IPS-18c (cell line): ENCODE data around the gene IL2RG.
A peak's percentile ranks its signal among the peaks of the same experiment; 100 is the strongest.

Experiments used
- H3K4me3 ChIP-seq: 2 replicates; pipeline ENCODE4 v1.7.0; 2013; ENCODE audit warnings: low read depth, mild to moderate bottlenecking, low read length, moderate library complexity; ENCODE audit not compliant: insufficient read depth
- H3K9me3 ChIP-seq: one replicate; pipeline ENCODE4 v1.6.1; 2013; ENCODE audit warnings: mild to moderate bottlenecking, low read length, moderate library complexity; ENCODE audit not compliant: control insufficient read depth, insufficient read depth

Gene IL2RG

DNA sequence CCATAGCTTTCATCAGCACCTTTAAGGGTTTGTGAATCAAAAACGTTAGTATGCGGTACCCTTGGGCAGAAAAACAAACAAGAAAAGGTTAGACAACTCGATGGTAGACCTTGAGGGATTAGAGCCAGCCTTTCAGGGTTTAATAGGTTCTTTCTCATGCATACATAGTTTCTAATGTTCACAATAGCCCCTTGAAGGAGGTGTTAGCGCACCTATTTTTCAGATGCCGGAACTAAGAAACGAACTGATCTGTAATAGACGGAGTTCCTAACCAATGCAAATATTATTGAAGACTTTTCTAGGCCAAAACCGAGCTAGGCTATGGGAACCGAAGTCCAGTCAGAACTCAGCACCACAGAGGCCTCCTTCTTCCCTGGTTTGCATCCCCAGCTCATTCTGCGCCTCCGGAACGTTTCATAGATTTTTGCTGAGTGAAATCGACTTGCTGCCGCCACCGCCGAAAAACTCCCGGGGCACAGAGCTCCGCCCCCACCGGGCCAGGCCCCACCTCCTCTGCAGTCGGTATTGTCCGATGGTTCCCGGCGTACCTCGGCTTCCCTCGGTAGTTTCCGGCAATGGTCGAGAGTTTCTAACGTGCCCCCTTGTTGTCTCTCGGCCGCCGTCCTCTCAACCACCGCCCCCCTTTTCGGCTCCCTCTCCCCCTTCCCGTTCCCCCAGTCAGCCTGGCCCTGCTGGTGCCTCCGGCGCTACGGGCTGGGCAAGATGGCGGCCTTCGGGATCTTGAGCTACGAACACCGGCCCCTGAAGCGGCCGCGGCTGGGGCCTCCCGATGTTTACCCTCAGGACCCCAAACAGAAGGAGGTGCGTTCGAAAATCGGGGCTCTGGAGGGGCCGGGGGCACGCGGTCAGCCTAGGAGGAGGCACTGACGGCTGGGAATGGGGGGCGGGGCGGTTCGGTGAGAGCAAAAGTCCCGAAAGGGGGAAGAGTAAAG is 6.9 kb upstream of the IL2RG start, which contains the start of gene MED12:
Gene MED12, plus strand, starts transcription at position 565 of the 953 bp plus-strand sequence. Its CDS starts 159 bp downstream, at position 724.
- Histone ChIP-seq H3K4me3 (peak within 1 kb of the TSS; percentile 39), H3K9me3 (peaks cover 9% of the 10 kb centered on the region)

DNA sequence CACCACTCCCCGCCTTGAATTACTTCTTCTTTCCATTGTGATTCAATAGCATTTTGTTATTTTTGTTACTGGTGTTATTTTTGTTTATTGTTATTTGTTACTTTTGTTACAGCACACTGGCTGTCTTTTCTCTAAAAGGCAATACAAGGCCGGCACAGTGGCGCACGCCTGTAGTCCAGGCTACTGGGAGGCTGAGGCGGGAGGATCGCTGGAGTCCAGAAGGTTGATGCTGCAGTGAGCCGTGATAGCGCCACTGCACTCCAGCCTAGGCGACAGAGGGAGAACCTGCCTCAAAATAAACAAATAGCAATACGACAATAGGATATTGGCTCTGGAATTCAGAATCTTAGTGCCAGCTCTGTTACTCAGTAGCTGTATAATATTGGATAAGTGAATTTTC is 6.0 kb upstream of the IL2RG start:
- Histone ChIP-seq H3K4me3 (no peak overlapping the region), H3K9me3 (peaks cover 9% of the 10 kb centered on the region)

DNA sequence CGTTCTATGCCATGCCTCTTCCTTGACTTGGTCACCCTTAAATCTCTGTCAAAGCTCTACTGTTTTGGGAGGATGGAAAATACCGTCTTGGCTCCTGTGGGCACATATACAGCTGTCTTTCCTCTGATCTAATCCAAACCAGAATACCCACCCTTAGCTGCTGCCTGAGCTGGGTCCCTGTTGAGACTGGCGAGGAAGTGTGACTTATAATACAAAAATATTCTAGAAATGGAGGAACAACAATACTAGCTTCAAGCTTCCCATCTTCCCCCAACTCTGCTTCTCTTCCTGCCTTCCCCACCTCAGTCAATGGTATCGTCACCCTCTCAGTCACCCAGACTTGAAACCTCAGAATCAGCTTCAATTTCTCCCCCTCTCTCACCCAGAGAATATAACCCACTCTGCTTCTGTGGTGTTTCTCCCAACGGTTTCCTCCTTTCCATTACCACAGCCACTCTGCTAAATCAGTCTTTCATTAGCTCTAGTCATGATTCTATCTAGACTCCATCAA is 599 bp upstream of the IL2RG start:
- no peak overlapping the region for H3K4me3 ChIP-seq
- H3K9me3 ChIP-seq, result peaks cover 2% of the 10 kb centered on the region

DNA sequence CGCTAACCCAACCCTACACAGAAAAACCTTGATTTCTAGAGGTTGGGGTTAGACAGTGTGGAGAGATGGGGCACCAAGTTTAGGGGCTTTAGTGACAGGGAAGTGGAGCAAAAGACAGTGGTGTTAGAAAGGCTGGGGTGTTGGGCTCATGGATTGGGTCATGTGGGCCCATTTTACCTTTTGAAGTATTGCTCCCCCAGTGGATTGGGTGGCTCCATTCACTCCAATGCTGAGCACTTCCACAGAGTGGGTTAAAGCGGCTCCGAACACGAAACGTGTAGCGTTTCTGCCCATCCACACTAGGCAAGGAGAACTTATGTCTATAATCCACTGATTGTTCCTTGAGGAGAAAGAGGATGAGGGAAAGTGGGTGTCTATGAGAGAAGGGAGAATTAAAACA is 2.3 kb downstream of the IL2RG start:
- Histone ChIP-seq H3K4me3 (no peak overlapping the region), H3K9me3 (peaks cover 5% of the 10 kb centered on the region)

DNA sequence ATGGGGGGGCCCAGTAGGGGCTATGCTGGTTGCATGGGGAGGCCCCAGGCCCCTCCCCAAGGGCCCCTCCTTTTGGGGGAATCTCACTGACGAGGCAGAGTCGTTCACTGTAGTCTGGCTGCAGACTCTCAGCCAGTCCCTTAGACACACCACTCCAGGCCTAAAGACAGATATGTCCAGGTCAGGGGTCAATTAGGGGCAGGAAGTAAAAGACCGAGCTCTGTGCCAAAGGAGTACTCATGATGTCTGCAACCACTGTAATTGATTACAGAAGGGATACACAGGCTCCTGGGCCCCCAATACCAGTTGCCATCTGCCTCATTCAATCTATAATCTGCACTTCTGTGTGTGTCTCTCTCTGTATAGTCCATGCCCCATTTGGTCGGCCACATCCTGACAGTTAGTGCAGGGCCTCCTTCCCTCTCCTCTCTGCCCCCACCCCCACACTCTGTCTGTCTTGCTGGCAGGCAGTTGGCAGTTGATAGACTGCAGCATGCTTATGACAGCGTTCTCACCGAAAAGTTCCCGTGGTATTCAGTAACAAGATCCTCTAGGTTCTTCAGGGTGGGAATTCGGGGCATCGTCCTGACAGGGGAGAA is 3.5 kb downstream of the IL2RG start:
- no peak overlapping the region for H3K4me3 ChIP-seq

DNA sequence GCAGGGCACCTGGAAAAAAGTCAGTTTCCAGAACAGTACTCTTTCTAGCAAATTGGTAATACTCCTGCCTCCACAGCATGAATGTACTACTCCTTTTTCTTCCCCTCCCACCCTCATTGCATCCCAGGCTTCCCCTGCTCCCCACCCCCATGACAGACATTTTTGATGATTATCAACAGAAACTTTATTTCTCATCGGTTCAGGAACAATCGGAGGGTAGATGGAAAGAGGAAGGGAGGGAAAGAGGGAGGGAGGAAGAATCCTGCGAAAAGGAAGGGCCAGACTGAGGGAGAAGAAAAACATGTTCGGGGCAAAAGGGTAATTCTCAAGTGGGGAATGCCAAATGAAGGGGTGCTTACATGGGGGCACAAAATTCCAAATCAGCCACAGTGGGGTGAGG is 4.1 kb downstream of the IL2RG start:
- Histone ChIP-seq H3K9me3 (peaks cover 2% of the 10 kb centered on the region), H3K4me3 (no peak overlapping the region)

More for the DNA sequence above, 3.5 kb downstream of the IL2RG start:
- H3K9me3 ChIP-seq, result peaks cover 2% of the 10 kb centered on the region

DNA sequence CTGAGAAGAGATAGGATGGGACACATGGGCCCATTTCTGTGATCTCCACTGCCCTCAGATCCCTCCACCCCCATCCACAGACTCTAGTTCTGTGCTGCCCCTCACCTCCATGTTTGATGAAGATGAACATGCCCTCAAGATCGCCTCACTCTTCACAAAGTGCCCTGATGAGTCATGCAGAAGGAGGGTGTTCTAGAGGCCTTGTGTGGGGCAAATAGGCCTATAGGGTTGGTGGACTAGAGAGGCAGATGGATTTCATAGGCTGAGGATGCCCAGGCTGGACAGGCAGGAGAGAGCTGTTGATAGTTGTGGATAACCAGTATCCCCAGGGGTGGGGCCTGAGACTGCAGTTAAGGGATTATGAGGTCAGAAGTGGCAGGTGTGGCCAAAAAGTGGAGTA is 5.0 kb downstream of the IL2RG start, which contains the start of gene CXorf65:
Gene CXorf65, minus strand, starts transcription at position 314 of the 400 bp plus-strand sequence. Its CDS starts 184 bp downstream, at position 130.
- Histone ChIP-seq H3K4me3 (no peak within 1 kb of the TSS; the same call in 1 of the 2 replicates), H3K9me3 (peaks cover 5% of the 10 kb centered on the region)

DNA sequence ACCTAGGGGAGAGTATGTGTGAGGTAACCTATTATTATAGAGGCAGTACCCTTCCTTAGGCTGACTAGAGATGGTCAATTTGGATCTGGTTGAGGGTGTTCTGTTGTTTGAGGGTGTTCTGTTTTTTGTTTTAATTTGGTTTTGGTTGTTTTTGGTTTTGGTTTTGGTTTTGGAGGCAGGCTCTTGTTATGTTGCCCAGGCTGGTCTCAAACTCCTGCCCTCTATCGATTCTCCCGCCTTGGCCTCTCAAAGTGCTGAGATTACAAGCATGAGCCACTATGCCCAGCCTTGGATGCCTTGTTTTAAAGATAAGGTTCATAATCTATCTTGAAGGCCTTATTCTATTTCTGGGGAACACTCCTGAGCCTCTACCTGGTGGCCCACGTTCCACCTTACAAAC is 5.7 kb downstream of the IL2RG start:
- Histone ChIP-seq H3K9me3 (peaks cover 7% of the 10 kb centered on the region), H3K4me3 (no peak overlapping the region)

DNA sequence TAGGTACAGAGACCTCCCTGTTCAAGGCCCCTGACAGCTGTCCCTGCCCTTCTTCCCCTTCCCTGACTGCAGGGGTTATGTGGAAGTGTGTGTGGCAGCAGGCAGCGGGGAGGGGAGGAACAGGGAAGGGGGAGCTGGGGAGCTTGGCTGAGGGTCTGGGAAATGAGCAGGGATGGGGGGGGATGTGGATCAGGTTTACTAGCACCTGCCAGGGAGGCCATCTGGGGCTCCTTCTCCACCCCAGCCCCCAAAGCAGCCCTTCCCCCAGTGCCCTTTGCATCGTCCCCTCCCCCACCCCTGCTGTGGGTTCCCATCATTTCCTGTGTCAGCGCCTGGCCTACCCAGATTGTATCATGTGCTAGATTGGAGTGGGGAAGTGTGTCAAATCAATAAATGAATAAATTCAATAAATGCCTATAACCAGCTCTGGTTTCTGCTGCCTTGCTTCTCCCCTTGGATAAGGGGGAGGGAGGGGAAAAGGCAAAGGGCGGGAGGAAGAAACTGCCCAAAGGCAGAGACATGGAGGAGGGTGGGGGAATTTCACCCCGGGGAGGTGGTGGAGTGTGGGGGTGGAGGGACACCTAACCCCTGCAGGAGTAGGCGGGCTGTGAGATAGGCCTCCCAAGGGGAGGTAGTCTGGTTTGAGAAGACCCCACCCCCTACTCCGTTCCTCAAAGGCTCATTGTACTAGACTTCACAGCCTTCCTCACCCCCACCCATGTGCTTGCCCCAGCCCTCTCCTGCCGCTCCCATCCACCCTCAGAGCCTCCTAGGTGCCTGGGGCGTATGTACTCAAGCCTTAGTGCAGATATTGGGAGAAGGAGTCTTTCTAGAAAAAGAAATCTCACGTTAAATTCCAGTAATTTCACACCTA is 8.0 kb downstream of the IL2RG start:
- Histone ChIP-seq H3K4me3 (no peak overlapping the region; the same call in 1 of the 2 replicates), H3K9me3 (peaks cover 7% of the 10 kb centered on the region)

DNA sequence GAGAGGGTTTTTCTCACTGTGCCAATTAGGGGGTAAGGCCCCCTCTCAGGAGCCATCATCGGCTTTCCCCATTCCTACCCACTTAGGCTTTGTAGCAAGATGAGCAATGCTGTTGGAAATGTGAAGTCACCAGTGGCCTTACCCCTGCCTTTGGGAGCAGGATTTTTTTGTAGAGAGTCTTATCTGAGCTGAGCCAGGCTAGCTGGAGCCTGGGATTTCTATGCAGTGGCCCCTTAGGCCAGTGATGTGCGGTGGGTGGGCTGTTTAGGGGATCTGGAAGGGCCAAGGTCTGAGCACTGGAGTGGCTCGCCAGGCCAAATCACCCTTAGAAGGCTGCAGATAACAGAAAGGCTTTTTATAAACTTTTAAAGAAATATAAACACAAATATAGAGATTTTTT is 9.1 kb downstream of the IL2RG start:
- Histone ChIP-seq H3K4me3 (no peak overlapping the region; the same call in 1 of the 2 replicates), H3K9me3 (peaks cover 7% of the 10 kb centered on the region)

DNA sequence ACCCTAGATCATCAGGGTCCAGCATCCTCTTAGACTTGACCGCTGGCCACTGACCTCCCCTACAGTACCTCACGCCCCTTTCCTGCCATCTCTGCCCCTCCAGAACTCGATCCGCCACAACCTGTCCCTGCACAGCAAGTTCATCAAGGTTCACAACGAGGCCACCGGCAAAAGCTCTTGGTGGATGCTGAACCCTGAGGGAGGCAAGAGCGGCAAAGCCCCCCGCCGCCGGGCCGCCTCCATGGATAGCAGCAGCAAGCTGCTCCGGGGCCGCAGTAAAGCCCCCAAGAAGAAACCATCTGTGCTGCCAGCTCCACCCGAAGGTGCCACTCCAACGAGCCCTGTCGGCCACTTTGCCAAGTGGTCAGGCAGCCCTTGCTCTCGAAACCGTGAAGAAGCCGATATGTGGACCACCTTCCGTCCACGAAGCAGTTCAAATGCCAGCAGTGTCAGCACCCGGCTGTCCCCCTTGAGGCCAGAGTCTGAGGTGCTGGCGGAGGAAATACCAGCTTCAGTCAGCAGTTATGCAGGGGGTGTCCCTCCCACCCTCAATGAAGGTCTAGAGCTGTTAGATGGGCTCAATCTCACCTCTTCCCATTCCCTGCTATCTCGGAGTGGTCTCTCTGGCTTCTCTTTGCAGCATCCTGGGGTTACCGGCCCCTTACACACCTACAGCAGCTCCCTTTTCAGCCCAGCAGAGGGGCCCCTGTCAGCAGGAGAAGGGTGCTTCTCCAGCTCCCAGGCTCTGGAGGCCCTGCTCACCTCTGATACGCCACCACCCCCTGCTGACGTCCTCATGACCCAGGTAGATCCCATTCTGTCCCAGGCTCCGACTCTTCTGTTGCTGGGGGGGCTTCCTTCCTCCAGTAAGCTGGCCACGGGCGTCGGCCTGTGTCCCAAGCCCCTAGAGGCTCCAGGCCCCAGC is 10.5 kb downstream of the IL2RG start:
- peaks cover 7% of the 10 kb centered on the region for H3K9me3 ChIP-seq

DNA sequence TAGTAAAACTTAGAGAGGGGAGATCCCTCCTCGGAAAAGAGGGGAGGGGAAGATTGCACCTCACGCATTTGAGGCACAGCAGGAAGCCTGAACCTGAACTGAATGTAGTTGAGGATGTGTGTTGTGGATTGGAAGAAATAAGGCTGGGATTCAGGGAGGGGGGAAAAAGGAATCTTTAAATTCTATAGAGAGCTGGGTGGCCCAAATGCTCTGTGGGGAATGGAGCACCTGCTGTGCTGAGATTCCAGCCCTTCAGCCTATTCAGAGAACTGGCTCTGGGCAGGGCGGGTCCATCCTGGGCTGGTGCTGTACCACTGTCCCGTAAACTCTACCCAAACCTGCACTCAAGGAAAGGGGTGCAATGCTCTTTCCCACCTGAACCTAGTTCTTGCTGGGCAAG is 11.6 kb downstream of the IL2RG start:
- no peak overlapping the region for H3K4me3 ChIP-seq
- peaks cover 5% of the 10 kb centered on the region for H3K9me3 ChIP-seq

More for the DNA sequence above, 10.5 kb downstream of the IL2RG start:
- no peak overlapping the region for H3K4me3 ChIP-seq

DNA sequence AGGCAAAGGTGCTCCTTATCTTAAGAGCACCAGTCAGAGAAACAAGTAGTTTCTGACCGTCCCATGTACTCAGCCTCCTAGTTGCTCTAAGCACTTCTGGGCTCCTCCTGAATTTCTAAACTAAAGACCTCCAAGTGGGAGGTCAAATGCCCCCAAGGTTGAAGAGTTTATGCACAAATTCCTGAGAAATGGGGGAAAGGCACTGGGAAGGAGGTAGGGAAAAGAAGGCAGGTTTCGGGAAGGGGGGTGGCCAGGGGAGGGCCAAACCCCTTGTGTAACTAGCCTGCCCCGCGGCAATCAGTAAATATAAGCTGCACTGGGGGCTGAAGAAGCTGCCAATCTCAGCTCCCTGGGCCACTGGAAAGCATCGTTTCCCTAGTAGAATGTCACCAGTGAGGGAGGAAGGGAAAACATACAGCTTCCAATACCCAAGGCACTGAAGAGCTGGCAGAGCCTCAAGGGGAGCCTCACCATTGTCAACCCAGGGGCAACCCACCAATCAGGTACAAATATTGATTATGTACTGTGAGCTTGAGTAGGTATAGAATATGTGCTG is 12.3 kb downstream of the IL2RG start:
- Histone ChIP-seq H3K4me3 (no peak overlapping the region), H3K9me3 (peaks cover 5% of the 10 kb centered on the region)

DNA sequence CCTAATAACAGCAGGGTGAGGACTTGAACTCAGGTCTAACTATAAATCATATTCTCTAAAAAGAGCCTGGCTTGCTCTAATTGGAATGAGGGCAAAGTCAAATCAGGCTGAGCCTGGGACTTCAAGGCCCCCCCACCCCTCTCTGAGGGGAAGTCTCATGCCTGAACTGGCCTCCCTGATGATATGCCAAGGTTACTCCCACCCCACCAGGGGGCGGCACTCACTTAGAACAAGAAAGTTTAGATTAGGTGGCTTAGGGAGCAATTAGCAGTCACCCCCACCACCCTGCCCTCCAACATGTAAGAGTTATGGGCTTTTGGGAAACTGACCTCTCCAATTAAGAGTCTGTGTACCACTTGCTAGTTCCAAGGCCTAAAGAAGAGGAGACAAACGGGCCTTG is 13.1 kb downstream of the IL2RG start:
- H3K9me3 ChIP-seq, result peaks cover 5% of the 10 kb centered on the region
- H3K4me3 ChIP-seq, result no peak overlapping the region

DNA sequence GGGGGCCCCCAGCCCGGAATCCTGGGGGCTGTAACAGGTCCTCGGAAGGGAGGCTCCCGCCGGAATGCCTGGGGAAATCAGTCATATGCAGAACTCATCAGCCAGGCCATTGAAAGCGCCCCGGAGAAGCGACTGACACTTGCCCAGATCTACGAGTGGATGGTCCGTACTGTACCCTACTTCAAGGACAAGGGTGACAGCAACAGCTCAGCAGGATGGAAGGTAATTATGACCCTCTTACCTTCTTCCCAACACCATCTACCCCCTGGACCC is 14.7 kb downstream of the IL2RG start:
- peaks cover 4% of the 10 kb centered on the region for H3K9me3 ChIP-seq
- peak overlapping the region; percentile 45 for H3K4me3 ChIP-seq
